Mesothelial cell of epicardium (in vitro differentiated cells): ENCODE data around the gene FBXO21. TPM values are rescaled to one million over a fixed set of nuclear protein-coding genes. Genes with fewer than 3 reads are reported as not detected.
"Not testable (repeated sequence)": the region's sequence is repeated elsewhere in the genome, so short reads cannot be mapped to it uniquely, and the experiment has no call there.

Experiments
- DNase-seq, 2 experiments: peaks; one replicate each; pipeline ENCODE4 v3.0.0; 2021; ENCODE audit warnings: low spot score in 2 of 2; ENCODE audit not compliant: unreplicated experiment in 2 of 2
- H3K27ac Mint-ChIP-seq: 2 replicates; pipeline ENCODE4 v1.8.0; 2021; ENCODE audit warnings: mixed read lengths
- H3K27me3 Mint-ChIP-seq: 2 replicates; pipeline ENCODE4 v1.8.0; 2021; ENCODE audit warnings: low read depth, mixed read lengths
- H3K36me3 Mint-ChIP-seq: 2 replicates; pipeline ENCODE4 v1.8.0; 2021; ENCODE audit warnings: mixed read lengths
- H3K4me1 Mint-ChIP-seq: 2 replicates; pipeline ENCODE4 v1.8.0; 2021; ENCODE audit warnings: mixed read lengths
- H3K4me3 Mint-ChIP-seq: 2 replicates; pipeline ENCODE4 v1.8.0; 2021; ENCODE audit warnings: mild to moderate bottlenecking, moderate library complexity, mixed read lengths
- H3K9me3 Mint-ChIP-seq: 2 replicates; pipeline ENCODE4 v1.8.0; 2021; ENCODE audit warnings: mixed read lengths
- total RNA-seq: library from RNA; stranded (reverse); gene quantifications from 3 replicates; pipeline ENCODE4 v1.2.1, GENCODE V29; 2021
- TF ChIP-seq, protein P1 (sequence below): fragments of 200-600 bp; sonication (generic); IDR thresholded peaks from one replicate; pipeline ENCODE4 v1.5.0; 2021; ENCODE audit warnings: antibody characterized with exemption; ENCODE audit not compliant: unreplicated experiment

The FBXO21 gene
- total RNA-seq, 1 donor from 2014 or later, result 57.5 TPM

DNA sequence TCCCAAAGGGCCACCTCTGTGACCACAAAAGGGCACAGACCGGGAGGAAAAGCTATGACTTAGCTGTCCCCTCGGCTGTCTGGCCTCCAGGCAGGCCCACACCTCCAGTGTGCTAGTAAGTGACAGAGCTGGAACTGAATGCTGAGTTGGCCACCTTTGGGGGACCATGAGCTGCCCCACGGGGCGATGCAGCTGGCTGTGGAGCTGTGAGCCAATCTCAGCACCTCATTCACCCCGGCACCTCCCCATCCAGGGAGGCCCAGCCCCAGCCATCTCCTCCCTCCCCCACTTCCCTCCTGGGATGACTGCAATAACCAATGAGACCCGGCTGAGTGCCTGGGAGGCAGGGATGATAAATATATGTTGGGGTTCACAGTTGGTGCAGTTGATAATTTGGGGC is 78.9 kb downstream of the FBXO21 start:
- no peaks in the 10 kb centered on the region for H3K36me3 Mint-ChIP-seq
- H3K27ac Mint-ChIP-seq, result no peak overlapping the region
- H3K9me3 Mint-ChIP-seq, result no peaks in the 10 kb centered on the region
- DNase-seq, result no peak
- no peak overlapping the region for H3K4me3 Mint-ChIP-seq
- H3K27me3 Mint-ChIP-seq, result peaks cover 11% of the 10 kb centered on the region
- TF ChIP-seq, protein P1, sequence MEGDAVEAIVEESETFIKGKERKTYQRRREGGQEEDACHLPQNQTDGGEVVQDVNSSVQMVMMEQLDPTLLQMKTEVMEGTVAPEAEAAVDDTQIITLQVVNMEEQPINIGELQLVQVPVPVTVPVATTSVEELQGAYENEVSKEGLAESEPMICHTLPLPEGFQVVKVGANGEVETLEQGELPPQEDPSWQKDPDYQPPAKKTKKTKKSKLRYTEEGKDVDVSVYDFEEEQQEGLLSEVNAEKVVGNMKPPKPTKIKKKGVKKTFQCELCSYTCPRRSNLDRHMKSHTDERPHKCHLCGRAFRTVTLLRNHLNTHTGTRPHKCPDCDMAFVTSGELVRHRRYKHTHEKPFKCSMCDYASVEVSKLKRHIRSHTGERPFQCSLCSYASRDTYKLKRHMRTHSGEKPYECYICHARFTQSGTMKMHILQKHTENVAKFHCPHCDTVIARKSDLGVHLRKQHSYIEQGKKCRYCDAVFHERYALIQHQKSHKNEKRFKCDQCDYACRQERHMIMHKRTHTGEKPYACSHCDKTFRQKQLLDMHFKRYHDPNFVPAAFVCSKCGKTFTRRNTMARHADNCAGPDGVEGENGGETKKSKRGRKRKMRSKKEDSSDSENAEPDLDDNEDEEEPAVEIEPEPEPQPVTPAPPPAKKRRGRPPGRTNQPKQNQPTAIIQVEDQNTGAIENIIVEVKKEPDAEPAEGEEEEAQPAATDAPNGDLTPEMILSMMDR, result no peak
- H3K4me1 Mint-ChIP-seq, result peaks cover 8% of the 10 kb centered on the region

DNA sequence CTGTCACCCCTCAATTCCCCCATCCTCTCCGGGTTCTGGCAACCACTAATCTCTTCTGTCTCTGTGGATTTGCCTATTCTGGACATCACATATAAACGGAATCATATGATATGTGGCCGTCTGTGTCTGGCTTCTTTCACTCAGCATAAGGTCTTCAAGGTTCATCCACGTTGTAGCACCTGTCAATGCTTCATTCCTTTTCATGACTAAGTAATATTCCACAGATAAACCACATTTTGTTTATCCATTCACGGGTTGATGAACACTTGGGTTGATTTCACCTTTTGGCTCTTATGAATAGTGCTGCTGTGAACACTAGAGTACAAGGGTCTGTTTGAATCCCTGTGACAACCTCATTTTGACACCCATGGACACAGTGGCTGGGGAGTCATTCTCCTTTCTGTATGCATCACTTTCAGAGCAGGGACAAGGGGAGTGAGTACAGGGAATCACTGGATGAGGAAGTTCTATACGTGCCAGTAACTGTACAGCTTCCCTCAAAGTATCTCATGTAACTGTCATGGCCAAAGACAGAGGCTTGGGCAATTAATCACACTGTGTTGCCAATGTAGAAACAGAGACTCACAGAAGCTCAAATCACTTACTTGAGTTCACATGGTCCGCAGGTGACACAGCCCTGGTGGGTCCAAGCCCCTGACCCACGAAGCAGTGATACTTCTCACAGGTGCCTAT is 80.2 kb downstream of the FBXO21 start:
- H3K4me1 Mint-ChIP-seq, result peaks cover 8% of the 10 kb centered on the region
- H3K27ac Mint-ChIP-seq, result no peak overlapping the region
- peaks cover 17% of the 10 kb centered on the region for H3K27me3 Mint-ChIP-seq
- H3K4me3 Mint-ChIP-seq, result no peak overlapping the region
- no peaks in the 10 kb centered on the region for H3K36me3 Mint-ChIP-seq
- no peak for DNase-seq
- peaks cover 3% of the 10 kb centered on the region for H3K9me3 Mint-ChIP-seq
- TF ChIP-seq, protein P1, result no peak

DNA sequence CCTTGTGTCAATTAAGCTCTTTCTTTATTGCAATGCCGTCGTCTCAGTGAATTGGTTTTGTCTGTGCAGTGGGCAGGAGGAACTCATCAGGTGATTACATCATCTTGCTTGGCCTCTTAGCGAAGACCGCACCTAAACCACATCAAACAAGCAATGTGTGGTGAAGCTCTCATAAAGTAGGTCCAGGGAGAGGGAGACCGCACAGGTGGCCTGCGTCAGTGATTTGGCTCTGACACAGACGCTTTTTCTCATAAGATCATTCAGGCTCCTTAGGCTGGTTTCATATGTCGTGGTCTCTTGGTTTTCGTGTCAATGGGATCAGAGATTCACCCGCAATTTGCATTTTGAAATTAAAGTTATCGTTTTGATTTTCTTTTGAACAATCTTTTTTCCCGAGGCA is 84.4 kb downstream of the FBXO21 start:
- no peaks in the 10 kb centered on the region for H3K36me3 Mint-ChIP-seq

DNA sequence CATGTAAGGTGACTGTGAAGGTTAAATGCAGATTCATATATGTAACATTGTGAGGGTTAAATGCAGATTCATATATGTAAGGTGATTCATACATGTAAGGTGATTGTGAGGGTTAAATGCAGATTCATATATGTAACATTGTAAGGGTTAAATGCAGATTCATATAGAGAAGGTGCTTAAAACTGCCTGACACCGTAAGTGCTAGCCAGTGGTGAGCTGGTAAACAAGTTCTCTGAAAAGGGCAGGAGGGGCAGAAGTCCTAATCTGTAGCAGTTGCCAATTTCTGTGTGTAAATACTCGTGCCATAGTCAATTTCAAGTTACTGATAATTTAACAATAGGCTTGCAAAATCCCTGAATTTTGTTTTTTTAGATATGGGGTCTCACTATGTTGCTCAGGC is 86.3 kb downstream of the FBXO21 start:
- DNase-seq, H3K36me3 Mint-ChIP-seq, H3K4me1 Mint-ChIP-seq, H3K9me3 Mint-ChIP-seq, H3K4me3 Mint-ChIP-seq, H3K27ac Mint-ChIP-seq: not testable (repeated sequence)
- peaks cover 54% of the 10 kb centered on the region for H3K27me3 Mint-ChIP-seq

More for the DNA sequence above, 84.4 kb downstream of the FBXO21 start:
- no peak overlapping the region for H3K27ac Mint-ChIP-seq
- no peak for DNase-seq
- H3K4me3 Mint-ChIP-seq, result no peak overlapping the region
- H3K9me3 Mint-ChIP-seq, result peaks cover 3% of the 10 kb centered on the region
- H3K27me3 Mint-ChIP-seq, result peaks cover 42% of the 10 kb centered on the region
- TF ChIP-seq, protein P1, result no peak
- H3K4me1 Mint-ChIP-seq, result no peaks in the 10 kb centered on the region

DNA sequence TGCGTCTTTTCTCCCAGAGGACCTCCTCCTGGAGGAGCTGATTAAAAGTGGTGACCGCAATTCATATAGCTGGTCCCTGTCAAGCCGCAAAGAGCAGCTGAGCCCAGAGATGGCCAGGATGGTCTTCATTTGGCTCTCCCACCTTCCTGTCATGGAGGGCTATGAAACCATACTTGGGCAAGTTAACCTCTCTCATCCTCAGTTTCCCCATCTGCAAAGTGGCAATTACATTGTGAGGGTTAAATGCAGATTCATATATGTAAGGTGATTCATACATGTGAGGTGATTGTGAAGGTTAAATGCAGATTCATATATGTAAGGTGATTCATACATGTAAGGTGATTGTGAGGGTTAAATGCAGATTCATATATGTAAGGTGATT is 87.5 kb downstream of the FBXO21 start:
- no peak for DNase-seq
- peaks cover 4% of the 10 kb centered on the region for H3K4me1 Mint-ChIP-seq
- no peak overlapping the region for H3K27ac Mint-ChIP-seq
- TF ChIP-seq, protein P1, result no peak
- no peaks in the 10 kb centered on the region for H3K36me3 Mint-ChIP-seq
- H3K4me3 Mint-ChIP-seq, result no peak overlapping the region
- peaks cover 3% of the 10 kb centered on the region for H3K9me3 Mint-ChIP-seq
- H3K27me3 Mint-ChIP-seq, result peaks cover 64% of the 10 kb centered on the region

DNA sequence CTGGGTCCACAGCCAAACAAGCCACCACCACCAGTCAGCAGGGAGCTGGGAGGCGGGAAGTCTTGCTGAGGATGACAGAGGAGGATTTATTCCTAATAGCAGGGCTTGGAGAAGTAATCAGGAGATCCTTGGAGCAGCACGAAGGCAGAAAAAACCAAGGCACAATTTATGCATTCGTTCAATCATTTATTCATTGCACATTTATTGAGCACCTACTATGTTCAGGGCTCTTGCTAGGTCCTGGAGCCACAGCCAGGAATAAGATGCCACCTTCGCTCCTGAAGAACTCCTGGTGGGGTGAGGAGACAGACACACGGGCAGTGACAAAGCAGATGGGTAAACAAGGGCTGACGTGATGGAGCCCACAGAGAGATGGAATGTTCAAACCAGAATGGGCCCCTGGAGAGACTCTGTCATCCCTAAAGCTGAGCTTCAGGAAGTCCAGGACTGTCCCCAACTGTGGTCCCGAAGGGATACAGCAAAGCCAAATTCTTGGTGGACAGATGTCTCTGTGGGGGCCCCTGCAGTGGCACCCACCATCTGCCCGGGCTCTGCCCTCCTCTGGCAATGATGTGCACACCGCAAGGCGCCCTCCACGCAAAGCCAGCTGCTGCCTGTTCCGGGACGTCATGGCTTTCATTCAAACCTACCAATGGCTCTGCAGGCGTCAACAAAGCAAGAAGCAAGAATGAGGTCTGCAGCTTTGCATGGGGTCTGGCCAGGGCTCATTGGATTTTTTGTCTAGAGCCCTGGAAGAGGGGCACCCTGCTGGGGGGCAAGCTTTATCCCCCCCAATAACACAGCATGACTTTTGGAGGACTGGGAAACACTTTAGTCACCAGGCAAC is 88.1 kb downstream of the FBXO21 start:
- Mint-ChIP-seq H3K4me3 (no peak overlapping the region), H3K36me3 (no peaks in the 10 kb centered on the region), H3K27me3 (peaks cover 65% of the 10 kb centered on the region), H3K4me1 (peaks cover 4% of the 10 kb centered on the region), H3K9me3 (peaks cover 3% of the 10 kb centered on the region), H3K27ac (no peak overlapping the region)
- TF ChIP-seq, protein P1, result no peak
- no peak for DNase-seq
